Measurements from ENCODE around the gene DNAH17.
"Not testable (repeated sequence)": the region's sequence is repeated elsewhere in the genome, so short reads cannot be mapped to it uniquely, and the experiment has no call there.

The DNAH17 gene

DNA sequence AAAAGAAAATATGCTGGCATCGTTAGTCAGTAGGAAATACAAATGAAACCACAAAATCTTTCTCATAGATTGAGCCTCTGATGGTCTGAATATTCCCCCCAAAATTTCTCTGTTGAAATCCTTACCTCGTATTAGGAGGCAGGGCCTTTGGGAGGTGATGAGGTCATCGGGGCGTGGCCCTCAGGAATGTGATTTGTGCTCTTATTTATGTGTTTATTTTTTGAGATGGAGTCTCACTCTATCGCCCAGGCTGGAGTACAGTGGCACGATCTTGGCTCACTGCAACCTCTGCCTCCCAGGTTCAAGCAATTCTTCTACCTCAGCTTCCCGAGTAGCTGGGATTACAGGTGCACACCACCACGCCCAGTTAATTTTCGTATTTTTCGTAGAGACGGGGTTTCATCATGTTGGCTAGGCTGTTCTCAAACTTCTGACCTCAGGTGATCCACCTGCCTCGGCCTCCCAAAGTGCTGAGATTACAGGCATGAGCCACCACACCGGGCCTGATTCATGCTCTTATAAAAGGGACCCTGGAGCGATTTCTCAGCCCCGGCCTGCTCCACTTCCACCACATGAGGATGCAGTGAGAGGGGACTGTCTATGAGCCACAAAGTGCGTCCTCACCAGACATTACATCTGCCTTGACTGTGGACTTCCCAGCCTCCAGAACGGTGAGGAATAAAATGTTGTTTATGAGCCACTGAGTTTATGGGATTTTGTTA is 53.1 kb downstream of the DNAH17 start:
- DNase-seq = no peak

DNA sequence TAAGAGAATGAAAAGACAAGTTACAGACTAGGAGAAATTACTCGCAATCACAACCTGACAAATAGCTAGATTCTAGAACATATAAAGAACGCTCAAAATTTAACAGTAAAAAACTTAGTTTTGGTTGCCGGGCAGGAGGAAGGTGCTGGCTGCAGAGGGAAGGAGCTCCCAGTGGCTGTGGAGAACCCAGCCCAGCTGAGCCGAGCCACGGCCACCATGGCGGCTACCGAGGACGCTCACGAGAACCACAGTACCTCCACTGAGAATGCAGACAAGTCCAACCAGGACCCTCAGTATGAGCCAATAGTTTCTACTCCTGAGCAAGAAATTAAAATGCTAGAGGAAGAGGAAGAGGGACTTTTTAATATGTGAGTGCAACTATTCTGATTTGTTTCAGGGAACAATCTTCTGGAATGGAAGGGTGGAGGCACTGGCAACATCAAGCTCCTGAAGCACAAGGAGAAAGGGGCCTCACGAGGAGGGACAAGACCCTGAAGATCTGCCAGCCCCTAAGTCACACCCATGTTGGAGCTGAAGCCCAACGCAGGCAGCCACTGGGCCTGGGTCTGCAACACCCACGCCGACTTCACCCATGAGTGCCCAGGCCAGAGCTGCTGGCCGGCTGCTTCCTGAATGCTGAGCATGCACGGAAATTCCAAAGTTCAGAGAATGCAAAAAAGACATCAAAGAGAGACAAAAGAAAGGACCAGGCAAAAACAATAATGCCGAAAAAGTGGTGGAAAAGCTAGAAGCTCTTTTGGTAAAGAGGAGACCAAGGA is 55.0 kb downstream of the DNAH17 start:
- no peak for DNase-seq

DNA sequence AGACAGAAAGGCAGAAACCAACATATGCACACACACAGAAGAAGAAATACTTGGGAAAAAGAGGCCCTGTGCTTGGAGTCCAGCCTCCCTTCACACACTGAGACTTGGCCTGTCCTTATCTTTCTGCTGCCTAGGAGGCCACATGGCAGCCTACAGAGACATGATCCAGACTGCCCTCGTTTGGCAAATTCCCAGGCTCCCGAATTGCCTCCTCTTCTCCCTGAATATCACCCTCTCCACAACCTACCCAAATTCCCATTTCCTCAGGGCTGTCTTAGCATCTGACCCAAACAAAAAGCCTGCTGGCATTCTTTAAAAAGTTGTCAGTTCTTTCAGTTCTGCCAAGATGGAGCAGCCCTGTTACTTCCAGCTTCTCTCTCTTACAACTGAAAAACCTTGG is 59.8 kb downstream of the DNAH17 start:
- DNase-seq = no peak

DNA sequence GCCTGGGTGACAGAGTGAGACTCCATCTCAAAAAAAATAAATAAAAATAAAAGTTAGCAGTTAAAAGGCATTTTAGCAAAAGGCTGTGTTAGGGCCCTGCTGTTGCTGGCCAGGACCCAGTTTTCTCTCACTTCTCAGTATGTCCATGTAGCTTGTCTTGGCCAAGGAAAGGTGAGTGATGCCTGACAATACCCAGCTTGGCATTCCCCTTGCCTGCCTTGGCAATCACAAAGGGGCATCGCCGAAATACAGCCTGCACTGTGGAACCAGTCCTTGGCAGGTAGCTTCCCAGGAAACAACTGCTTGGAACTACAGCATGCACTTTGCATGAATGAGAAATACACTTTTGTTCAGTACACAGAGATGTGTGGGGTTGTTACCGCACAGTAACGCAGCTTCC is 61.7 kb downstream of the DNAH17 start:
- no peak for DNase-seq

DNA sequence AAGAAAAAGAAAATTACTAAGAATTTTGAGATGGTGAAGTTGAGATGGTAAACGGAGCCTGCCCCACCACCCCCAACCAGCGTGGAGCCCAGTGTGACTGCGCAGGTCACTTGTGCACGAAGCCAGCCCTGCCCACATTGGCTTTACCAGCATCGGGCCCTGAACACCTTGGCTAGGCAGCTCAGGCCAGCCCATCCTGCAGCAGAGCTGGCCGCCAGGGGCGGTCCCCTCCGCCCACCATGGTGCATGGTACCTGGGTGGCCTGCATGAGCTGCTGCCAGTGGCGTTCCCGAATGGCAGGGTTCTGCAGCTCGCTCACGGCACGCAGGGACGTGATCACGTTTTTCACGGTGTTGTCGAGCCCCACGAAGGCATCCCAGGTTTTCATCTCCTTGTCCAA is 62.7 kb downstream of the DNAH17 start:
- no peak for DNase-seq

DNA sequence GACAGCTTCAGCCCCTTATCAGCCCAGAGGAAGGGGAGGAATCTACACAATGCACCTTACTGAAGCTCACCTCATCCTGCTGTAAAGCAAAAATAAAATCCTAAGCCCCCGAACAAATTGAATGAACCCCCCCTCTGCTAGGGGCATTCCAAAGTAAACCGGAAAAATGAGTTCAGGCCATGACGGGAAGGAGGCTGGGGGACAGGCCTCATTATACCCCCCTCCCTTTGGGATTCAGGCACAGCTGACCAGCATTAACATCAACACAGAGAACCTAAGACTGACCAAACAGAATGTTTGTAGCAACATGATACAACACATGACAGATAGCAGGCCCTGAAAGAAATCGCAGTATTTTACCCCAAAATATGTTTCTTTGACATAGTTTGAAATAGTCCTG is 64.2 kb downstream of the DNAH17 start:
- DNase-seq = no peak

DNA sequence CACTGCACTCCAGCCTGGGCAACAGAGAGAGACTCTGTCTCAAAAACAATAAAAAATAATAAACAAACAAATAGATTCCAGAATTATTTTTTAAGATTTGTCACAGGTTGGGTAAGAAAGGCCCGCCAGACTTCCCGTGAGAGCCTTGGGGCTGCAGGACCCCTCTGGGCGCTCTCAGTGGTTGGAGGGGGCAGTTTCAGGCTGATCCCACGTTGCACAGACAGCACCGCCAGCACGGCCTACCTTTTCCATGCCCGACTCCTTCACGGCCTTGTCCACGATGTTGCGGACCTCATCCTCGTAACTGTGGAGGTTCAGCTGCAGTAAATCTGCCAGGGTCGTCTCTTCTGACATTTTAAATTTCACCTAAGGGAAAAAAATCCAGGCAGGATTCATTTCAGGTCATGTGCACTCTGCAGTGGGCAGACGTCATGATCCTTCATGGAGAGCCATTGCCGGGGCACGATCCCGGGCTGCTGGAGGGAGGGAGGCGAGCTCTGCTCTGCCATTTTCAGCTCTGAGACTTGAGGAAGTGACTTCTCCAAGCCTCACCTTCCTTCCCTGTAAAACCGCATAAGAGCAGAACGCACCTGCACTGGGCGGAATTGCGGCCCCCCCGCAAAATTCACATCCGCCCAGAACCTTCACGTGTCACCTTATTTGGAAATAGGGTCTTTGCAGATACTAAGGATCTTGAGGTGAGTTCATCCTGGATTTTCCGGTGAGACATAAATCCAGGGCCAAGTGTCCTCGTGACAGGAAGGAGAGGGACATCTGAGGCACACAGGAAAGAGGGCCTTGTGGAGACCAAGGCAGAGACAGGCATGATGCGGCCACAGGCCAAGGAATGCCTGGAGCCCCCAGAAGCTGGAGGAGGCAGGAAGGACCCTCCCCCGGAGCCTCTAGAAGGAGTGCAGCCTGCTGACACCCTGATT is 66.8 kb downstream of the DNAH17 start:
- no peak for DNase-seq

DNA sequence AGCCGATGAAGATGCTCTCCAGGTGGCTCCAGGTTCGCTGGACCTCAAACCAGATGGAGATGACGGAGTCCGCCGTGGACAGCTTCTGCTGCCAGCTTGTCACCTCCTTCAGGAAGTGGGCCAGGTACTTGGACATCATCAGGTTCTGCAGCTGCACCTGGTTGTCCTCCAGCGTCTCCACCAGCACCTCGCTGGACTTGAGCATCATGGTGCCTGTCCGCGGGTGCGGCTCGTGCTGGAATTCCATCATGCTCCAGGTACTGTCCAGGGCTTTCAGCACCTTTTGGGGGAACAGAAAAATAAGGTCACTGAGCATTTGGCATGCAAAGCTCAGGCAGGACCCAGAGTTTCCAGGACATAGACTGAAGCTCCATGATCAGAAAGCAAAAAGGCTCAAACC is 69.7 kb downstream of the DNAH17 start:
- no peak for DNase-seq

DNA sequence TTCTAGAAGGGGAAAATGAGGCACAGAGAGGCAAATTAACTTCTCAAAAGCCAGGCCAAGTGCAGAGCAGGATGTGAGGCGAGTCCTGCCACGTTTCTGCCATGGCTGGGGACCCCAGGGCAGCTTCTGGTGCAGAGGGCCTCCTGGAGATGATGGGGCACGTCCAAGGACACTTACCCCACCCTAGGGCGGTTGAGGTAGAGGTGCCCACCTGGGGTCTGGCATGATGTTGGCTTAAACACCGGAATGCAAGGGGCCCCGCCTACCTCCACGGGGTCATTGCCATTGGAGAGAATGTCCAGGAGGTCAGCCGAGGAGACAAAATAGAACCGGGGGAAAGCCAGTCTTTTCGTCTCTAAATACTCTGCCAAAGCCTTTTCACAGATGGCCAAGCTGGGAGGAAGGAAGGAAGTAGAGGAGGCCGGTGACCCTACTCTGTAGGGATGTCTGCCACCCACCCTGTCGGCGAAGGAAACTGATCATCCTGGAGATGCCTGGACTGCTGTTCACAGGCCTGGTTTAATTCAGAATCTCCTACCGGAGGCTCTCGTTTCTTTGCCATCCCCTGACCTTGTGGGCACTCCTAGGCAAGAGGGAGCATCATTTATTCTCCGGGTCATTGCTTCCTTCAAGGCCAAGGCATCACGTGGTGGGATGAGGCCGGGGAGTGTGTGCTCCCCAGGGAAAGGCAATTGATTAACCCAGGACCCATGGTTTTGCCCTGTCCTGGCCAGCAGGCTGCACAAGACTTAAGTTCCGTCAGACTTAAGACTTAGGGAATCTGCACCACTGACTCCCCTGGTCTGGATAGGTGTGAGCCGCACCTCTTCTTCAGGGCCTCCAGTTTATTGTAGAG is 70.5 kb downstream of the DNAH17 start:
- DNase-seq = no peak

DNA sequence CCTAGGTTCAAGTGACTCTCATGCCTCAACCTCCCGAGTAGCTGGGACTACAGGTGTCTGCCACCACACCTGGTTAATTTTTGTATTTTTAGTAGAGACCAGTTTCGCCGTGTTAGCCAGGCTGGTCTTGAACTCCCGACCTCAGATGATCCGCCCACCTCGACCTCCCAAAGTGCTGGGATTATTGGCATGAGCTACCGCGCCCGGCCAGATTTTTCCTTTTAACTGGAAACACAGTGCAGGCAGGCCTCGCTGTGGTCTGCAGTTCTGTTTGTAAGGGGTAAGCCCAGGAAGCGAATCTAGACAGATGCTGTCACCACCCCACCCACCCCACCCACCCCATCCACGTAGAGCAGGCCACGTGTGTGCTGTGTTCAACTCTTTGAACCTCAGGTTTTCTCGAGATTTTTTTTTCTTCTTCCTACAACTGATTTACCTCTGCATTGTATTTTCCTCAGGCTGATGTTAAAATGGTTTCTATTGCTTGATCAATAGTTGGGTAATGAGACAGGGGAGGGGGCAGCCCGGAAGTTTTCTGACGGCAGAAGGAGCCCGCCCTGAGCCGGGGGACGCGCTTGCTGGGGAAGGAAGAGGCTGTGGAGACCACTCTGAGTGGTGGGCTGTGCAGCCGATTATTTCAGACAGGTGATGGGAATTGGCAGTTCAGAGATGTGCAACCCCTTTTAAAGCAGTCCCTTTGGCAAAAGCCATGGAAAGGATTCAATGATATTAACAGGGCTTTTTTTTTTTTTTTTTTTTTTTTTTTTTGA is 72.9 kb downstream of the DNAH17 start:
- DNase-seq = no peak

DNA sequence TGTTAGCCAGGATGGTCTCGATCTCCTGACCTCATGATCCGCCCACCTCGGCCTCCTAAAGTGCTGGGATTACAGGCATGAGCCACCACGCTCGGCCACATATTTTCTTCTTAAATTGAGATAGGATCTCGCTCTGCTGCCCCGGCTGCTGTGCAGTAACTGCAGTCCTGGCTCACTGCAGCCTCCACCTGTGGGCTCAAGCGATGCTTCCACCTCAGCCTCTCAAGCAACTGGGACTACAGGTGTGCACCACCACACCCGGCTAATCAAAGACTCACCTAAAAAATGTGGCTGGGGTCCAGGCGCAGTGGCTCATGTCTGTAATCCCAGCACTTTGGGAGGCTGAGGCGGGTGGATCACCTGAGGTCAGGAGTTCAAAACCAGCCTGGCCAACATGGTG is 73.8 kb downstream of the DNAH17 start:
- DNase-seq = not testable (repeated sequence)

DNA sequence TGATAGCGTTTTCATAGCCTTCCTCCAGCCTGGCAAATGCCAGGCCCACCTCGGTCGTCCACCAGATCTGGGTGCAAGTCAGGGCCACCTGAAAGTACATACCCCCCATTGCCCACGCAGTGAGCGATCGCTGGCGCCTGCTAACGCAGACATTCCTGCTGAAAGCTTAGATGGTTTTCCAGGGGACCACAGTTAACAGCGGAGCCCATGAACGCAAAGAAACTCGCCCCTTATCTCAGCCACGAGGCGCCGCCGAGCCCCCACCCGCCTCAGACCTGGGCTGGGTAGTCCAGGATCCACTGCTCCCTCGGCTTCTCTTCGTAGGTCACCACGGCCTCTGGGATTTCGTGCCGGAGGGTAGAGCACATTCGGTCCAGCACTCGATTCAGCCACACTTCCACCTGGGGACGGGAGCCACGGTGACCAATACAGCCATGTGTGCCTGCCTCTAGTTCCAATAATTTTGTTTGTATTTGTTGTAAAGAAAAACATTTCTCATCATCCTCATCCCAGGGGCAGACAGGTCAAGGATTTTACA is 74.5 kb downstream of the DNAH17 start:
- DNase-seq = no peak

DNA sequence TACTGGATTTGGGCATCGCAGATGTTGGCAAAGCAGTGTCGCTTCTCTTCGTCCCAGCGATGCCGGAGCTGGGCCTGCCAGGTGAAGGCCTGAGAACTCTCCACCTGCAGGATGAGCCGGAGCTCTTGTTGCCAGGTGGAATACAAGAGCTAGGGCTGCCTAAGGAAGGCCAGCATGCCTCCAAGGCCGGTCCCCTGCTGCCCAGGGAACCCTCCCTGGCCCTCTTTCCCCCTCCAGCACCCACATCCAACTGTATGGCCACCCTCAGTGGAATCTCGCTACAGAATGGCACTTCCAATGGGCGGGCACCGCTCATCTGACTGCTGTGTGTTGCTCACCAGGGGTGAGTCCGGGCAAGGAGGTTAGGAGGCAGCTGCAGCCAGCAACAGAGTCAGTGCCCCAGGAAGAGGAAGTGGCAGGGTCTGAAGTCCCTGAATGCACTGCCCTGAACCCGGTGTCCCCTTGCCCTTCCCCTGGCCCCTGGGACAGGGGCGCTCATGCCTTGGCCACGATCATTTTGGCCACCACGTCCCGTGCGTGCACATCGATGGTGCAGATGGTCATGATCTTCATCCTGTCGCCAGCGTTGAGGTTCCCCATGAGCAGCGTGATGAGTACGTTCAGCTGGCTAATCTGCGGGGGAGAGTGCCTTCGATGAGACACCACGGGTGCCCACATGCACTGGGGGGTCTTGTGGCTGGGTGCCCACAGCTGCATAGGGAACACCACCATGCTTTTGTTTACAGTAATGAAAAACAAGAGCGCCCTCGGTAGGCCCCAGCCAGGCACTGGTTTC is 75.8 kb downstream of the DNAH17 start:
- DNase-seq = peak in 1 of 2 experiments; percentile 11

DNA sequence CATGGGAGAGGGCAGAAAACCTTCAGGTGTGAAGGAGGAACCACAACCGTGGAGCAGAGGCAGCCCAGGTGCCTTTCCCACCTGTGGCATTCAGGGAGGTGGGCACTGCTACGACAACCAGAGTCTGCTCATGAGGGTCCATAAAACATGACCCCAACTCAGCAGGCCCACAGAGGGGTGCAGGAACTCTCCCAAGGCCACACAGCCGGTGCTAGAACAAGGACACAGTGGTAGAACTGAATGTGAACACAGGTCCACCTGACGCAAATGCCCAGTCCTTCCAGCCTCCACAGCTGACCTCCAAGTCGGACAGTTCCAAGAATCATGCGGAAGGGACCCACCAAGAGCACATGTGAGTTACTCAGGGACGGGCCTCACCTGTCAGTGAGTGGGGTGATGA is 76.4 kb downstream of the DNAH17 start:
- DNase-seq = no peak

DNA sequence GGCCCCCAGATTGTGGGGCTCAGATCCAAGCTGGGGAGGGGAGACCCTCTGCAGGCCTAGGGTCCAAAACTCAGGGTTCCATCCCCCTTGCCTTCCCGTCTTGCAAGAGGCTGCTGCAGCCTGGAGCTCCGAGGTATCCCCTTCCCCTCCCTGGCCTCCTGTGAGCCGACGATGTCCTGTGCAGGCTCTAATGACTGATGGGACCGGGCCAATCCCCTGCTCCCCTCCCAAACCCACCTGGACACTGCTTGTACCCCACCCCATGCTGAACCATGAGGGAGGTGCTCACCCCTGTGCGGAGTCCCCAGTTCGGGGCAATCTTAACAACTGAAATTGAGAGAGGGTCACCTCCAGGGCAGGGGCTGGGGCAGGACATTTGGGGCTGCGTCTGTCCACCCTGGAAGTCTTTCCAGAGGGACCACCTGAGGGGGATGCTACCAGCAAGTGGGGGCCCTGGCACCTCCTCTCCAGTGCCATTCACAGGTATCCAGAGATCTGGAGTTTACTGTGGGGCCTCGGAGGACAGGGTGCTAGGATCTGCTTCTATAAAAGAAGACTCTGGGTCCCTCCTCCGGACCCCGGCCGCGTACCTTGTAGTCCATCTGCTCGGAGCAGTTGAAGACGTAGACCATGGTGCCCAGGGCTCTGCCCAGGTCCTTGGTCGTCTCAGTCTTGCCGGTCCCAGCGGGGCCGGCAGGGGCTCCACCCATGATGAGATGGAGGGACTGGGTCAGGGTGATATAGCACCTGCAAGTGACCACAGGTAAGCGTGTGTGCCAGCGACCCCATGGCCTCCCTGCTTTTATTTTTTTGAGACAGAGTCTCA is 77.3 kb downstream of the DNAH17 start:
- DNase-seq = no peak

DNA sequence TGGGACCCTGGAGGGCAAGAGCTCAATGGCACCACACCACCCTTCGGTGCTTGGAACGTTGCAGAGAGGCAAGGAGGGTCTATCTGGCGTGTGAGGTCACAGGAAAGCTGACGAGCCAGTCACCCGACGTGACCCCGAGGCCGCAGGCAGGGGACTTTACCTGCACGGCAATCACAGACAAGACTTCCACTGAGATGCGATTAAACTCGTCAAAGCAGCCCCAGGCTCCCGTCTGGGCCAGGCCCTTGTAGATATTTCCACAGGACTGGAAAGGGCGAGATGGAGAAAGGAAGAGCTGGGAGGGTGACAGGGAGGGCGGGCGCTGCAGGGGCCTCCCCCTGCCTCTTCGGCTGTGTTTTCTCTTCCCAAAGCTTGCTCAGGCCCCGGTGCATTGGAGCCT is 78.3 kb downstream of the DNAH17 start:
- no peak for DNase-seq

DNA sequence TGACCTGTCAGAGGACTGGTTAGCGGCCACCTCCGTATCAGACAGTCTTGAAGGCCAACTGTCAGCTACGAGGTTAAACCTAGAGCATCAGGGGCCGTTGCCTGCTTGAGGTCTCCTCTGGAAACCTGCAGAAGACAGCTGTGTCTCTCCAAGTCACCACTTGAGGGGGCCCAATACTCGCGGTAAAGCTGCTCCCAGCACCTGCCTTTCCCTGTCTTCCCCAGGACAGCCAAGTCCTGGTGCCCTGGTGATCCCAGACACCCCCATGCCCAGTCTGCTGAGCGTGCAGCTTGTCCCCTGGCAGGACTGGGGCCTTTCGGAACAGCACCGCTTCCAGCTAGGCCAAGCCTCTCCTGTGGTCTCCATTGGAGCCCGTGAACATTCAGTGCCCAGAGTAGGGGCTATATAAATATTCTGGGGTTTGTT is 80.1 kb downstream of the DNAH17 start:
- DNase-seq = peak; percentile 83 to 92

DNA sequence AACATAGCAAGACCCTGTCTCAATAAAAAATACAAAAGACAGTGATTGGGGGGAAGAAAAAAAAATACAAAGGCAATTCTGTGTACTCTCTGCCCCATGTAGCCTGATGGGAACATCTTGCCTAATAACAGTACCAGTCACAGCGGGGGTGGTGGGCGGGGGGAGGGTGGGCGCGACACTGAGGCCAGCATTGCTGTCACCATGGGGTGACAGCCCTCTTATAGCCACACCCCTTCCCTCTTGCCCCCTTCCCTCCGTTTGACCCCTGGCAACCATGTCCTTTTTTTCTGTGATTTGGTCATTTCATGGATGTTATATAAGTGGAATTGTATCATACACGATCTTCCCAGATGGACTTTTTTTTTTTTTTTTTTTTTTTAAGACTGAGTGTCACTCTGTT is 80.9 kb downstream of the DNAH17 start:
- DNase-seq = no peak

DNA sequence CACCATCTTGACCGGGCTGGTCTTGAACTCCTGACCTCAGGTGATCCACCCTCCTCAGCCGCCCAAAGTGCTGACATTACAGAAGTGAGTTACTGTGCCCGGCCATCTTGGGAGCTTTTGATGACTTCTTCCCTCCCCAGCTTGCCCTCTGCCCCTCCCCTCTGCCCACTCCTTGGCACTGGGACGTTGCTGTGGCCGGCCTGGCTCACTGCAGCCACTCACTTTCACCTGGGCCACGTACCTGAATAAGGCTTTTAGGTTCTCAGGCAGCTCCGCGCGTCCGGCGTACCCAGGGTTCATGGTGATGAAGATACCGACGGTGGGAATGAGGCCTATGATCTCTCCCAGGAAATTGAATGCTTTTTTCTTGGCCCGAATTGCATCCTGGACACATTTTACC is 81.6 kb downstream of the DNAH17 start:
- DNase-seq = no peak
